ENCODE results near the gene MLPH.

Gene MLPH

GRCh38 chr2:237527233-237527632, 40.2 kb downstream of the MLPH start:
- no peaks in the 10 kb centered on the region for H4K20me1 ChIP-seq
- peaks cover 61% of the 10 kb centered on the region for H3K4me1 ChIP-seq
- no peaks in the 10 kb centered on the region for H3K36me3 ChIP-seq
- 0 out of 2 replicates have a peak, but pooled peaks cover 3% of the 10 kb centered on the region for H3K9me3 ChIP-seq
- no peak overlapping the region for H3K4me3 ChIP-seq
- H3K27me3 ChIP-seq, result no peaks in the 10 kb centered on the region
- TF ChIP-seq Cebpa-rat (IDR thresholded peaks at IDR 0.05), result no peak
- no peak overlapping the region for H3K9ac ChIP-seq
- H3K4me2 ChIP-seq, result peak overlapping the region; percentile 47; the same call in 1 of the 2 replicates
- no peak overlapping the region for H3K27ac ChIP-seq

GRCh38 chr2:237527766-237528165, 40.7 kb downstream of the MLPH start:
- H3K4me1 ChIP-seq, result peaks cover 66% of the 10 kb centered on the region
- 0 out of 2 replicates have a peak, but pooled peaks cover 3% of the 10 kb centered on the region for H3K9me3 ChIP-seq
- no peak overlapping the region for H3K9ac ChIP-seq
- H3K36me3 ChIP-seq, result no peaks in the 10 kb centered on the region
- no peaks in the 10 kb centered on the region for H4K20me1 ChIP-seq
- no peak for TF ChIP-seq Cebpa-rat (IDR thresholded peaks at IDR 0.05)
- no peak overlapping the region for H3K4me2 ChIP-seq
- no peaks in the 10 kb centered on the region for H3K27me3 ChIP-seq
- no peak overlapping the region for H3K4me3 ChIP-seq
- H3K27ac ChIP-seq, result 0 out of 2 replicates have a peak overlapping the region, but pooled peaks have one; percentile 93

GRCh38 chr2:237529452-237530402, 42.7 kb downstream of the MLPH start:
- H3K9me3 ChIP-seq, result no peaks in the 10 kb centered on the region
- no peak for TF ChIP-seq Cebpa-rat (IDR thresholded peaks at IDR 0.05)
- H3K36me3 ChIP-seq, result no peaks in the 10 kb centered on the region
- H3K4me2 ChIP-seq, result peak overlapping the region; percentile 86
- H3K4me1 ChIP-seq, result peaks cover 86% of the 10 kb centered on the region
- H3K9ac ChIP-seq, result peak overlapping the region; percentile 73
- peak overlapping the region; percentile 20; the same call in 1 of the 2 replicates for H3K4me3 ChIP-seq
- no peaks in the 10 kb centered on the region for H4K20me1 ChIP-seq
- no peaks in the 10 kb centered on the region for H3K27me3 ChIP-seq
- peak overlapping the region; percentile 93 for H3K27ac ChIP-seq

- Histone ChIP-seq H3K9ac (peak overlapping the region; percentile 3; the same call in 1 of the 2 replicates), H3K27ac (peak overlapping the region; percentile 93), H3K9me3 (no peaks in the 10 kb centered on the region), H3K4me2 (peak overlapping the region; percentile 86), H3K4me3 (no peak overlapping the region), H3K4me1 (peaks cover 93% of the 10 kb centered on the region), H3K27me3 (no peaks in the 10 kb centered on the region), H3K36me3 (no peaks in the 10 kb centered on the region), H4K20me1 (no peaks in the 10 kb centered on the region)
- TF ChIP-seq Cebpa-rat (IDR thresholded peaks at IDR 0.05), result no peak
Measured at GRCh38 chr2:237530472-237531433, 43.7 kb downstream of the MLPH start.

GRCh38 chr2:237532160-237532559, 45.1 kb downstream of the MLPH start:
- H3K4me3 ChIP-seq, result no peak overlapping the region
- H3K9me3 ChIP-seq, result no peaks in the 10 kb centered on the region
- peak overlapping the region; percentile 26; the same call in 1 of the 2 replicates for H3K9ac ChIP-seq
- H3K4me2 ChIP-seq, result peak overlapping the region; percentile 86
- H3K27ac ChIP-seq, result peak overlapping the region; percentile 93
- H3K27me3 ChIP-seq, result no peaks in the 10 kb centered on the region
- peaks cover 93% of the 10 kb centered on the region for H3K4me1 ChIP-seq
- H4K20me1 ChIP-seq, result no peaks in the 10 kb centered on the region
- TF ChIP-seq Cebpa-rat (IDR thresholded peaks at IDR 0.05), result no peak
- H3K36me3 ChIP-seq, result no peaks in the 10 kb centered on the region

GRCh38 chr2:237533668-237534161, 46.7 kb downstream of the MLPH start:
- no peaks in the 10 kb centered on the region for H3K36me3 ChIP-seq
- H3K4me3 ChIP-seq, result no peak overlapping the region
- TF ChIP-seq Cebpa-rat (IDR thresholded peaks at IDR 0.05), result no peak
- H3K9ac ChIP-seq, result no peak overlapping the region
- H3K27ac ChIP-seq, result peak overlapping the region; percentile 93; the same call in 1 of the 2 replicates
- no peaks in the 10 kb centered on the region for H3K27me3 ChIP-seq
- H3K4me1 ChIP-seq, result peaks cover 100% of the 10 kb centered on the region
- no peaks in the 10 kb centered on the region for H3K9me3 ChIP-seq
- H3K4me2 ChIP-seq, result peak overlapping the region; percentile 86
- H4K20me1 ChIP-seq, result no peaks in the 10 kb centered on the region

- no peaks in the 10 kb centered on the region for H4K20me1 ChIP-seq
- H3K9me3 ChIP-seq, result no peaks in the 10 kb centered on the region
- peak overlapping the region; percentile 86 for H3K4me2 ChIP-seq
- no peak for TF ChIP-seq Cebpa-rat (IDR thresholded peaks at IDR 0.05)
- H3K4me1 ChIP-seq, result peaks cover 96% of the 10 kb centered on the region
- no peak overlapping the region for H3K4me3 ChIP-seq
- H3K27me3 ChIP-seq, result no peaks in the 10 kb centered on the region
- no peak overlapping the region for H3K9ac ChIP-seq
- peak overlapping the region; percentile 19; the same call in 1 of the 2 replicates for H3K27ac ChIP-seq
- H3K36me3 ChIP-seq, result no peaks in the 10 kb centered on the region
Measured at GRCh38 chr2:237534380-237534779, 47.3 kb downstream of the MLPH start.

- Histone ChIP-seq H3K27ac (peak overlapping the region; percentile 65), H4K20me1 (no peaks in the 10 kb centered on the region), H3K4me2 (peak overlapping the region; percentile 86), H3K36me3 (no peaks in the 10 kb centered on the region), H3K9ac (peak overlapping the region; percentile 23; the same call in 1 of the 2 replicates), H3K4me1 (peaks cover 95% of the 10 kb centered on the region), H3K4me3 (no peak overlapping the region), H3K27me3 (no peaks in the 10 kb centered on the region), H3K9me3 (no peaks in the 10 kb centered on the region)
- TF ChIP-seq Cebpa-rat (IDR thresholded peaks at IDR 0.05), result peak; percentile 44; the same call in 1 of the 2 replicates
Measured at GRCh38 chr2:237535385-237536082, 48.5 kb downstream of the MLPH start.

- Histone ChIP-seq H3K9ac (peak overlapping the region; percentile 23; the same call in 1 of the 2 replicates), H3K9me3 (no peaks in the 10 kb centered on the region), H3K4me2 (peak overlapping the region; percentile 86), H3K4me3 (no peak overlapping the region), H3K27me3 (no peaks in the 10 kb centered on the region), H4K20me1 (no peaks in the 10 kb centered on the region), H3K36me3 (no peaks in the 10 kb centered on the region), H3K4me1 (peaks cover 95% of the 10 kb centered on the region), H3K27ac (peak overlapping the region; percentile 65)
- TF ChIP-seq Cebpa-rat (IDR thresholded peaks at IDR 0.05), result no peak; the same call in 1 of the 2 replicates
Measured at GRCh38 chr2:237536083-237536415, 49.0 kb downstream of the MLPH start.
